Fibroblast of lung (primary cell): Measurements from ENCODE around the gene VWA3B. TPM values are rescaled to one million over a fixed set of nuclear protein-coding genes. Genes with fewer than 3 reads are reported as not detected.

Experiments used
- DNase-seq, 2 donors: peaks; one replicate each; pipeline versions ENCODE4 v3.0.0 to v3.0.0-alpha.2; 2010; ENCODE audit warnings: low read depth in 2 of 2
- H2AFZ ChIP-seq: 2 replicates; pipeline ENCODE4 v1.5.1; 2012; ENCODE audit warnings: low read length, control low read depth, inconsistent platforms
- H3K27ac ChIP-seq: 2 replicates; pipeline ENCODE4 v1.5.1; 2011; ENCODE audit warnings: low read length, control low read depth; ENCODE audit not compliant: insufficient read depth
- H3K27me3 ChIP-seq: 2 replicates; pipeline ENCODE4 v1.5.1; 2011; ENCODE audit warnings: mild to moderate bottlenecking, low read length; ENCODE audit not compliant: control insufficient read depth, insufficient read depth
- H3K36me3 ChIP-seq: 2 replicates; pipeline ENCODE4 v1.5.1; 2011; ENCODE audit warnings: low read length; ENCODE audit not compliant: control insufficient read depth, insufficient read depth
- H3K4me1 ChIP-seq: 2 replicates; pipeline ENCODE4 v1.5.1; 2011; ENCODE audit warnings: low read length; ENCODE audit not compliant: control insufficient read depth, insufficient read depth; ENCODE audit errors: extremely low read depth
- H3K4me2 ChIP-seq: 2 replicates; pipeline ENCODE4 v1.5.1; 2011; ENCODE audit warnings: low read length, control low read depth; ENCODE audit not compliant: insufficient read depth; ENCODE audit errors: extremely low read depth
- H3K4me3 ChIP-seq, 4 experiments: fragments of 200-600 bp in 1 of 4; sonication (generic) in 1 of 4; replicated peaks in 1 of 4; 2 replicates each; pipeline ENCODE4 v1.5.1; 2011 to 2016; ENCODE audit warnings: low read length in 4 of 4, low read depth in 3 of 4, mild to moderate bottlenecking in 3 of 4, control low read depth in 2 of 4, inconsistent platforms in 1 of 4, mixed read lengths in 1 of 4; ENCODE audit not compliant: insufficient read depth in 1 of 4; ENCODE audit errors: control extremely low read depth in 1 of 4
- H3K79me2 ChIP-seq: 2 replicates; pipeline ENCODE4 v1.5.1; 2012; ENCODE audit warnings: mild to moderate bottlenecking, low read length, inconsistent platforms; ENCODE audit not compliant: control insufficient read depth, insufficient read depth
- H3K9ac ChIP-seq: 2 replicates; pipeline ENCODE4 v1.5.1; 2011; ENCODE audit warnings: mild to moderate bottlenecking, low read length, control low read depth; ENCODE audit not compliant: insufficient read depth
- H3K9me3 ChIP-seq: 2 replicates; pipeline ENCODE4 v1.5.1; 2012; ENCODE audit warnings: low read depth, low read length; ENCODE audit not compliant: control insufficient read depth, insufficient read depth
- H4K20me1 ChIP-seq: 2 replicates; pipeline ENCODE4 v1.5.1; 2011; ENCODE audit warnings: low read length; ENCODE audit not compliant: control insufficient read depth, insufficient read depth; ENCODE audit errors: extremely low read depth
- CTCF ChIP-seq, 2 donors: IDR thresholded peaks in 1 of 2; conservative IDR thresholded peaks in 1 of 2; 1 replicate in 1 of 2; 2 replicates in 1 of 2; pipeline ENCODE4 v1.5.1; 2011 to 2012; ENCODE audit warnings: low read length in 2 of 2, control low read depth in 1 of 2, inconsistent platforms in 1 of 2, low read depth in 1 of 2, mild to moderate bottlenecking in 1 of 2
- EZH2 ChIP-seq: IDR thresholded peaks from 2 replicates; pipeline ENCODE4 v1.5.1; 2012; ENCODE audit warnings: low read length, control low read depth, mild to moderate bottlenecking; ENCODE audit errors: missing control alignments
- polyA plus RNA-seq, 2 donors: library from polyadenylated mRNA; depleted of rRNA in 1 of 2; stranded (reverse) in 1 of 2; unstranded in 1 of 2; fragments of >200 nt; gene quantifications; 2 replicates each; pipeline ENCODE4 v1.2.1, GENCODE V29; 2011 to 2012; ENCODE audit warnings: missing spikeins in 1 of 2
- total RNA-seq: library from RNA; depleted of rRNA; stranded (reverse); fragments of >200 nt; gene quantifications from 2 replicates; pipeline ENCODE4 v1.2.1, GENCODE V29; 2014

Gene VWA3B
- total and polyA plus RNA-seq, 2 donors (not counting 1 experiment from before 2014, with no cell fraction given) = 0.17 TPM; not detected in 1

- H3K27me3 ChIP-seq = peaks cover 56% of the 10 kb centered on the region
- no peak overlapping the region for H3K27ac ChIP-seq
- H4K20me1 ChIP-seq = no peaks in the 10 kb centered on the region
- no peak for DNase-seq
- H3K4me1 ChIP-seq = no peaks in the 10 kb centered on the region
- no peak overlapping the region for H3K9ac ChIP-seq
- H3K9me3 ChIP-seq = no peaks in the 10 kb centered on the region
- no peak overlapping the region for H3K4me2 ChIP-seq
- peak; percentile 94 for TF ChIP-seq EZH2
- TF ChIP-seq CTCF (conservative IDR thresholded peaks at IDR 0.05 in 1 of 2, IDR thresholded peaks at IDR 0.05 in 1 of 2; ENCODE audit: low read depth in 1 of 2, low read length in 2 of 2) = no peak
- no peaks in the 10 kb centered on the region for H3K79me2 ChIP-seq
- no peak overlapping the region for H3K4me3 ChIP-seq
- H3K36me3 ChIP-seq = no peaks in the 10 kb centered on the region
- H2AFZ ChIP-seq = no peak overlapping the region
Observed at GRCh38 chr2:98347298-98348065, 260.5 kb downstream of the VWA3B start.

- Histone ChIP-seq H3K27me3 (peaks cover 56% of the 10 kb centered on the region), H3K4me1 (no peaks in the 10 kb centered on the region), H3K9me3 (no peaks in the 10 kb centered on the region), H3K27ac (no peak overlapping the region), H2AFZ (no peak overlapping the region), H3K9ac (peak overlapping the region; percentile 5), H3K4me2 (no peak overlapping the region), H3K4me3 (no peak overlapping the region), H3K79me2 (no peaks in the 10 kb centered on the region), H4K20me1 (no peaks in the 10 kb centered on the region), H3K36me3 (no peaks in the 10 kb centered on the region)
- no peak for DNase-seq
- TF ChIP-seq EZH2 (peak; percentile 69), CTCF (conservative IDR thresholded peaks at IDR 0.05 in 1 of 2, IDR thresholded peaks at IDR 0.05 in 1 of 2; ENCODE audit: low read depth in 1 of 2, low read length in 2 of 2) (no peak)
Observed at GRCh38 chr2:98348066-98348561, 261.1 kb downstream of the VWA3B start.

GRCh38 chr2:98350411-98350810 is 263.4 kb downstream of the VWA3B start:
- Histone ChIP-seq H3K36me3 (no peaks in the 10 kb centered on the region), H3K27ac (no peak overlapping the region), H3K9ac (no peak overlapping the region), H3K4me3 (no peak overlapping the region), H3K9me3 (no peaks in the 10 kb centered on the region), H3K4me1 (no peaks in the 10 kb centered on the region), H4K20me1 (no peaks in the 10 kb centered on the region), H2AFZ (no peak overlapping the region), H3K27me3 (peaks cover 50% of the 10 kb centered on the region), H3K4me2 (no peak overlapping the region), H3K79me2 (no peaks in the 10 kb centered on the region)
- no peak for DNase-seq
- TF ChIP-seq EZH2 (no peak), CTCF (conservative IDR thresholded peaks at IDR 0.05 in 1 of 2, IDR thresholded peaks at IDR 0.05 in 1 of 2; ENCODE audit: low read depth in 1 of 2, low read length in 2 of 2) (no peak)
